Keratinocyte (primary cell): ENCODE measurements around the gene SHROOM1.

Source experiments
- EZH2 ChIP-seq: IDR thresholded peaks from one replicate; pipeline ENCODE4 v1.6.1; 2012; ENCODE audit warnings: inconsistent platforms, mild to moderate bottlenecking, low read length, moderate library complexity
- TF ChIP-seq, protein P1 (sequence below), 3 experiments: IDR thresholded peaks in 1 of 3; conservative IDR thresholded peaks in 1 of 3; optimal IDR thresholded peaks in 1 of 3; 2 replicates in 2 of 3; 3 replicates in 1 of 3; pipeline versions ENCODE3 to v1.5.1; 2011; ENCODE audit warnings: low read length in 3 of 3, mild to moderate bottlenecking in 3 of 3, moderate library complexity in 2 of 3, control low read depth in 1 of 3, inconsistent platforms in 1 of 3; ENCODE audit not compliant: insufficient read depth in 2 of 3; ENCODE audit errors: extremely low read depth in 1 of 3

DNA sequence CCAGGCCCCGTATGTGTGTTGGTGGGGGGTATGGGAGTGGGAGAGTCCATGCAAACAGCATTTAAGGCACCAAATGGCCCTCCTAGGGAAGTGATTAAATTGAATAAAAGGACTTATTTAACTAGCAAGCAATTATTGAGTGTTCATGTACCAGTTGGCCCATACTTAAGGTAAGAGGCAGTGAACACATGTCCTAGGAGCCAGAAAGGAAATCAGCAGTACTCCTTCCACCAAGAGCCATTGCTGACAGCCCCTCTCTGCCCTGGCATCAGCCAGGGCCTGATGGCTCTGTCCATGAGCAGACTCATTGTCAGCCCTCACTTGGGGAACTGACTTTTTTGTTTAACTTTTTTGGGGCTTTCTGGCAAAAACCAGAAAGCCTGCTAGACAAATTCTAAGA is 10.4 kb upstream of the SHROOM1 start:
- TF ChIP-seq, protein P1, sequence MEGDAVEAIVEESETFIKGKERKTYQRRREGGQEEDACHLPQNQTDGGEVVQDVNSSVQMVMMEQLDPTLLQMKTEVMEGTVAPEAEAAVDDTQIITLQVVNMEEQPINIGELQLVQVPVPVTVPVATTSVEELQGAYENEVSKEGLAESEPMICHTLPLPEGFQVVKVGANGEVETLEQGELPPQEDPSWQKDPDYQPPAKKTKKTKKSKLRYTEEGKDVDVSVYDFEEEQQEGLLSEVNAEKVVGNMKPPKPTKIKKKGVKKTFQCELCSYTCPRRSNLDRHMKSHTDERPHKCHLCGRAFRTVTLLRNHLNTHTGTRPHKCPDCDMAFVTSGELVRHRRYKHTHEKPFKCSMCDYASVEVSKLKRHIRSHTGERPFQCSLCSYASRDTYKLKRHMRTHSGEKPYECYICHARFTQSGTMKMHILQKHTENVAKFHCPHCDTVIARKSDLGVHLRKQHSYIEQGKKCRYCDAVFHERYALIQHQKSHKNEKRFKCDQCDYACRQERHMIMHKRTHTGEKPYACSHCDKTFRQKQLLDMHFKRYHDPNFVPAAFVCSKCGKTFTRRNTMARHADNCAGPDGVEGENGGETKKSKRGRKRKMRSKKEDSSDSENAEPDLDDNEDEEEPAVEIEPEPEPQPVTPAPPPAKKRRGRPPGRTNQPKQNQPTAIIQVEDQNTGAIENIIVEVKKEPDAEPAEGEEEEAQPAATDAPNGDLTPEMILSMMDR (optimal IDR thresholded peaks at IDR 0.05 in 1 of 3, IDR thresholded peaks at IDR 0.05 in 1 of 3, conservative IDR thresholded peaks at IDR 0.05 in 1 of 3; ENCODE audit: extremely low read depth in 1 of 3, insufficient read depth in 2 of 3, low read length in 3 of 3): no peak
- TF ChIP-seq EZH2: no peak
